IMR-90 (cell line): Measurements from ENCODE around the gene UPF1. TPM values are rescaled to one million over a fixed set of nuclear protein-coding genes. Genes with fewer than 3 reads are reported as not detected.

Experiments used
- ATAC-seq: fragments of 200-7000 bp; cut with Tn5 transposase; 2 replicates; pipeline ENCODE4 v1.9.1; 2020; ENCODE audit warnings: low read depth, mild to moderate bottlenecking, moderate library complexity
- BruUV-seq: library from RNA; stranded (reverse); fragments of 400-500 nt; replicated peaks from 2 replicates; lab custom pipeline; 2021; lab: Mats Ljungman, UMichigan
- CTCF ChIA-PET: fragments of 300-600 bp; formaldehyde crosslinking; extraction: SDS; loops from one replicate; lab custom pipeline; 2021; ENCODE audit warnings: antibody characterized with exemption; lab: Yijun Ruan, JAX
- POLR2A ChIA-PET: fragments of 300-600 bp; sonication (Branson Sonifier 250); formaldehyde crosslinking; loops from one replicate; lab custom pipeline; 2022; ENCODE audit warnings: antibody characterized with exemption; ENCODE audit not compliant: unreplicated experiment; lab: Charles Lee
- DNase-seq: peaks from one replicate; pipeline ENCODE4 v3.0.0; 2013
- H2AFZ ChIP-seq: replicated peaks from 2 replicates; pipeline ENCODE3; 2013; ENCODE audit warnings: low read length, mild to moderate bottlenecking; ENCODE audit not compliant: poor library complexity
- H2AK5ac ChIP-seq: 2 replicates; pipeline ENCODE4 v1.6.1; 2013; ENCODE audit warnings: low read depth, low read length, inconsistent platforms
- H2AK9ac ChIP-seq: replicated peaks from 2 replicates; pipeline ENCODE3; 2013; ENCODE audit warnings: mild to moderate bottlenecking, low read depth, low read length, moderate library complexity; ENCODE audit not compliant: poor library complexity
- H2BK120ac ChIP-seq: 2 replicates; pipeline ENCODE4 v1.6.1; 2013; ENCODE audit warnings: low read depth, low read length, inconsistent platforms
- H2BK15ac ChIP-seq: 3 replicates; pipeline ENCODE4 v1.6.1; 2013; ENCODE audit warnings: low read depth, low read length, inconsistent platforms
- H2BK20ac ChIP-seq: 2 replicates; pipeline ENCODE4 v1.6.1; 2013; ENCODE audit warnings: low read depth, mild to moderate bottlenecking, inconsistent platforms, low read length, moderate library complexity
- H2BK5ac ChIP-seq: 2 replicates; pipeline ENCODE4 v1.6.1; 2013; ENCODE audit warnings: mild to moderate bottlenecking, low read depth, low read length, inconsistent platforms; ENCODE audit not compliant: poor library complexity, severe bottlenecking
- H3K14ac ChIP-seq: replicated peaks from 2 replicates; pipeline ENCODE4 v1.6.1; 2013; ENCODE audit warnings: low read depth, low read length, inconsistent platforms
- H3K18ac ChIP-seq: 2 replicates; pipeline ENCODE4 v1.6.1; 2013; ENCODE audit warnings: low read depth, low read length, control low read depth
- H3K23ac ChIP-seq: 2 replicates; pipeline ENCODE4 v1.6.1; 2013; ENCODE audit warnings: low read depth, low read length, inconsistent platforms
- H3K27ac ChIP-seq: 2 replicates; pipeline ENCODE4 v1.5.1; 2013; ENCODE audit warnings: mild to moderate bottlenecking, control low read depth, low read length; ENCODE audit not compliant: insufficient read depth
- H3K27me3 ChIP-seq: 2 replicates; pipeline ENCODE4 v1.6.1; 2013; ENCODE audit warnings: low read length; ENCODE audit not compliant: control insufficient read depth, insufficient read depth
- H3K36me3 ChIP-seq: 2 replicates; pipeline ENCODE4 v1.6.1; 2013; ENCODE audit warnings: low read length, mixed read lengths; ENCODE audit not compliant: control insufficient read depth, insufficient read depth
- H3K4ac ChIP-seq: 2 replicates; pipeline ENCODE4 v1.6.1; 2013; ENCODE audit warnings: low read depth, low read length, inconsistent platforms
- H3K4me1 ChIP-seq: 2 replicates; pipeline ENCODE4 v1.6.1; 2013; ENCODE audit warnings: low read length, mixed read lengths; ENCODE audit not compliant: control insufficient read depth, insufficient read depth
- H3K4me2 ChIP-seq: 2 replicates; pipeline ENCODE4 v1.6.1; 2013; ENCODE audit warnings: low read depth, mild to moderate bottlenecking, control low read depth, low read length, moderate library complexity
- H3K4me3 ChIP-seq: 2 replicates; pipeline ENCODE4 v1.5.1; 2013; ENCODE audit warnings: low read depth, mild to moderate bottlenecking, control low read depth, low read length, moderate library complexity; ENCODE audit not compliant: insufficient read depth
- H3K56ac ChIP-seq: 2 replicates; pipeline ENCODE4 v1.6.1; 2013; ENCODE audit warnings: low read length, inconsistent platforms; ENCODE audit not compliant: insufficient read depth; ENCODE audit errors: extremely low read depth
- H3K79me1 ChIP-seq, 2 experiments: 2 replicates each; pipeline ENCODE4 v1.6.1; 2013; ENCODE audit warnings: low read length in 2 of 2, inconsistent platforms in 1 of 2, low read depth in 1 of 2
- H3K9ac ChIP-seq: 2 replicates; pipeline ENCODE4 v1.6.1; 2013; ENCODE audit warnings: low read depth, low read length, control low read depth
- H3K9me1 ChIP-seq: 2 replicates; pipeline ENCODE4 v1.6.1; 2013; ENCODE audit warnings: low read length, inconsistent platforms; ENCODE audit not compliant: insufficient read depth
- H3K9me3 ChIP-seq: 2 replicates; pipeline ENCODE4 v1.6.1; 2013; ENCODE audit warnings: low read length; ENCODE audit not compliant: control insufficient read depth, insufficient read depth
- H4K20me1 ChIP-seq: 2 replicates; pipeline ENCODE4 v1.6.1; 2013; ENCODE audit warnings: low read length, inconsistent platforms; ENCODE audit not compliant: insufficient read depth
- H4K5ac ChIP-seq: 2 replicates; pipeline ENCODE4 v1.6.1; 2013; ENCODE audit warnings: mild to moderate bottlenecking, low read depth, low read length, control low read depth
- H4K8ac ChIP-seq, 2 experiments: 2 replicates each; pipeline ENCODE4 v1.6.1; 2013; ENCODE audit warnings: low read depth in 2 of 2, low read length in 2 of 2, control low read depth in 1 of 2, inconsistent platforms in 1 of 2
- H4K91ac ChIP-seq: 2 replicates; pipeline ENCODE4 v1.6.1; 2013; ENCODE audit warnings: low read depth, low read length, inconsistent platforms; ENCODE audit not compliant: insufficient read depth
- BHLHE40 ChIP-seq: fragments of 150-350 bp; IDR thresholded peaks from 2 replicates; pipeline ENCODE4 v1.6.1; 2016; ENCODE audit warnings: mild to moderate bottlenecking, low read depth, low read length
- FOS ChIP-seq: fragments of 150-350 bp; IDR thresholded peaks from 2 replicates; pipeline ENCODE4 v1.6.1; 2016; ENCODE audit warnings: low read depth, low read length
- MAFK ChIP-seq: IDR thresholded peaks from 2 replicates; pipeline ENCODE4 v1.6.1; 2012; ENCODE audit warnings: low read depth, low read length, improper control_type of control experiment
- MAZ ChIP-seq: IDR thresholded peaks from 2 replicates; pipeline ENCODE4 v1.6.1; 2012; ENCODE audit warnings: low read depth, mild to moderate bottlenecking, low read length, improper control_type of control experiment, moderate library complexity, borderline replicate concordance
- MXI1 ChIP-seq: IDR thresholded peaks from 2 replicates; pipeline ENCODE4 v1.6.1; 2012; ENCODE audit warnings: low read depth, mild to moderate bottlenecking, low read length, moderate library complexity, borderline replicate concordance
- NFE2L2 ChIP-seq: fragments of 150-350 bp; IDR thresholded peaks from 2 replicates; pipeline ENCODE4 v1.6.1; 2016; ENCODE audit warnings: low read depth, mild to moderate bottlenecking, low read length
- RCOR1 ChIP-seq: IDR thresholded peaks from 2 replicates; pipeline ENCODE4 v1.6.1; 2012; ENCODE audit warnings: mild to moderate bottlenecking, low read length, improper control_type of control experiment; ENCODE audit not compliant: insufficient replicate concordance
- SMC3 ChIP-seq: fragments of 150-350 bp; IDR thresholded peaks from 2 replicates; pipeline ENCODE4 v1.6.1; 2016; ENCODE audit warnings: low read depth, mild to moderate bottlenecking, antibody characterized with exemption, low read length, moderate library complexity
- WGBS, 2 experiments: methylation state at CpG; one replicate each; pipeline versions ENCODE4 v1.1.5 to v1.1.7; 2013; ENCODE audit warnings: missing lambda C conversion rate in 2 of 2; ENCODE audit not compliant: insufficient read length in 1 of 2; ENCODE audit errors: extremely low coverage in 2 of 2; 5-methylcytosine and 5-hydroxymethylcytosine counted together
- dilution Hi-C: fragments of 300-500 bp; cut with HindIII; formaldehyde crosslinking; loops from one replicate; pipeline ENCODE4 v1.14.3; 2018; ENCODE audit warnings: low sequenced_read_pairs; ENCODE audit not compliant: unreplicated experiment
- in situ Hi-C: fragments of 300-500 bp; cut with MboI; formaldehyde crosslinking; loops from 3 replicates; pipeline ENCODE4 v1.14.3; 2019; ENCODE audit warnings: low sequenced_read_pairs, inconsistent platforms, mixed read lengths
- intact Hi-C: fragments of 100-400 bp; cut with micrococcal nuclease; formaldehyde crosslinking; loops from 2 replicates; pipeline ENCODE4 v1.10.0; 2022
- polyA plus RNA-seq, 3 experiments: library from polyadenylated mRNA; depleted of rRNA; stranded (reverse); fragments of >200 nt; gene quantifications; 2 replicates each; pipeline ENCODE4 v1.2.3, GENCODE V29; 2012; ENCODE audit warnings: low replicate concordance in 1 of 3
- total RNA-seq: library from RNA; depleted of rRNA; stranded (reverse); fragments of >200 nt; gene quantifications from 2 replicates; pipeline ENCODE4 v1.2.3, GENCODE V29; 2012
- TF ChIP-seq, protein P1 (sequence below): fragments of 150-350 bp; IDR thresholded peaks from 2 replicates; pipeline ENCODE4 v1.6.1; 2017; ENCODE audit warnings: mild to moderate bottlenecking, antibody characterized with exemption, low read length, low read depth
- TF ChIP-seq, protein P2 (sequence below): fragments of 150-350 bp; IDR thresholded peaks from 2 replicates; pipeline ENCODE4 v1.6.1; 2016; ENCODE audit warnings: low read depth, mild to moderate bottlenecking, low read length, moderate library complexity, borderline replicate concordance
- TF ChIP-seq, protein P3 (sequence below): conservative IDR thresholded peaks from 2 replicates; pipeline ENCODE4 v1.5.1; 2012; ENCODE audit warnings: mild to moderate bottlenecking, low read depth, low read length, improper control_type of control experiment

The UPF1 gene
- total and polyA plus RNA-seq, 2 of the 4 experiments (the other 2 are of a cell fraction), result 31.2 to 50.3 TPM

DNA sequence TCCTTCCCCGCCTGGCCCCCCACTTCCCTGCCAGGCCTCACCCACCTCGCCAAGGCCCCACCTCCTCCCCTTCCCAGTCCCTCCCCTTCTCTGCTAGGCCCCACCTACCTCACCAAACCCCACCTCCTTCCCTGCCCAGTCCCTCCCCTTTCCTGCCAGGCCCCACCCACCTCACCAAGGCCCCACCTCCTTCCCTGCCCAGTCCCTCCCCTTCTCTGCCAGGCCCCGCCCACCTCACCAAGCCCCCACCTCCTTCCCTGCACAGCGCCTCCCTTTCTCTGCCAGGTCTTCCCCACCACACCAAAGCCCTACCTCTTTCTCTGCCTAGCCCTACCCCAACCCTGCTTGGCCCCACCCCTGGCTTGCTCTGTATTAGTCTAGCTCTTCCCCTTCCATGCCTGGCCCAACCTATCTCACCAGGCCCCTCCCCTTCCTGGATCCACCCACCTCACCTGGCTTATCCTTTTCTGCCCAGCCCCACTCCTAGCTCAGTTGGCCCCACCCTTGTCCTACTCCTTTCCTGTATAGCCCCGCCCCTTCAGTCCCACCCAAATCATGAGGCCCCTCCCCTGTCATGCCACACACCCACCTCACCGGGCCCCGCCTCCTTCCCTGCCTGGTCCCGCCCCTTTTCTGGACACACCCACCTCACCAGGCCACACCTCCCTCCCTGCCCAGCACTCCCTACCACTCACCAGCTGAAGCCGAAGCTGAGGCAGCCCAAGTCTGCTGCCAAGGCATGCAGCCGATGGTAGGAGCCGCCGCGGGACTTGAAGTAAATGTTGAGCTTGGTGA, 48.0 kb downstream of the UPF1 start:
- Histone ChIP-seq H3K36me3 (peaks cover 3% of the 10 kb centered on the region; the same call in 1 of the 2 replicates), H3K4me2 (no peak overlapping the region), H3K9ac (no peak overlapping the region), H4K91ac (no peak overlapping the region), H3K4ac (no peak overlapping the region), H2AK5ac (no peak overlapping the region), H2AFZ (no peak overlapping the region), H2BK15ac (no peak overlapping the region), H2BK20ac (no peak overlapping the region), H2AK9ac (no peak overlapping the region), H3K14ac (no peak overlapping the region), H3K9me1 (no peaks in the 10 kb centered on the region; the same call in 1 of the 2 replicates), H3K79me1 (no peaks in the 10 kb centered on the region), H2BK120ac (no peak overlapping the region), H2BK5ac (no peak overlapping the region), H4K5ac (no peak overlapping the region), H4K20me1 (no peaks in the 10 kb centered on the region), H3K27ac (no peak overlapping the region), H3K23ac (no peak overlapping the region), H3K56ac (no peak overlapping the region), H3K4me1 (no peaks in the 10 kb centered on the region), H3K27me3 (no peaks in the 10 kb centered on the region), H4K8ac (no peak overlapping the region), H3K9me3 (peaks cover 6% of the 10 kb centered on the region; the same call in 1 of the 2 replicates), H3K4me3 (no peak overlapping the region), H3K18ac (no peak overlapping the region)
- TF ChIP-seq SMC3, result no peak
- TF ChIP-seq, protein P1, sequence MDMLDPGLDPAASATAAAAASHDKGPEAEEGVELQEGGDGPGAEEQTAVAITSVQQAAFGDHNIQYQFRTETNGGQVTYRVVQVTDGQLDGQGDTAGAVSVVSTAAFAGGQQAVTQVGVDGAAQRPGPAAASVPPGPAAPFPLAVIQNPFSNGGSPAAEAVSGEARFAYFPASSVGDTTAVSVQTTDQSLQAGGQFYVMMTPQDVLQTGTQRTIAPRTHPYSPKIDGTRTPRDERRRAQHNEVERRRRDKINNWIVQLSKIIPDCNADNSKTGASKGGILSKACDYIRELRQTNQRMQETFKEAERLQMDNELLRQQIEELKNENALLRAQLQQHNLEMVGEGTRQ, result no peak
- TF ChIP-seq FOS, result no peak
- TF ChIP-seq, protein P2, sequence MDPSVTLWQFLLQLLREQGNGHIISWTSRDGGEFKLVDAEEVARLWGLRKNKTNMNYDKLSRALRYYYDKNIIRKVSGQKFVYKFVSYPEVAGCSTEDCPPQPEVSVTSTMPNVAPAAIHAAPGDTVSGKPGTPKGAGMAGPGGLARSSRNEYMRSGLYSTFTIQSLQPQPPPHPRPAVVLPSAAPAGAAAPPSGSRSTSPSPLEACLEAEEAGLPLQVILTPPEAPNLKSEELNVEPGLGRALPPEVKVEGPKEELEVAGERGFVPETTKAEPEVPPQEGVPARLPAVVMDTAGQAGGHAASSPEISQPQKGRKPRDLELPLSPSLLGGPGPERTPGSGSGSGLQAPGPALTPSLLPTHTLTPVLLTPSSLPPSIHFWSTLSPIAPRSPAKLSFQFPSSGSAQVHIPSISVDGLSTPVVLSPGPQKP, result no peak
- TF ChIP-seq MXI1, result no peak
- TF ChIP-seq NFE2L2, result no peak
- TF ChIP-seq MAFK, result no peak
- TF ChIP-seq RCOR1, result no peak
- no peak for TF ChIP-seq MAZ
- TF ChIP-seq BHLHE40, result no peak
- TF ChIP-seq, protein P3, sequence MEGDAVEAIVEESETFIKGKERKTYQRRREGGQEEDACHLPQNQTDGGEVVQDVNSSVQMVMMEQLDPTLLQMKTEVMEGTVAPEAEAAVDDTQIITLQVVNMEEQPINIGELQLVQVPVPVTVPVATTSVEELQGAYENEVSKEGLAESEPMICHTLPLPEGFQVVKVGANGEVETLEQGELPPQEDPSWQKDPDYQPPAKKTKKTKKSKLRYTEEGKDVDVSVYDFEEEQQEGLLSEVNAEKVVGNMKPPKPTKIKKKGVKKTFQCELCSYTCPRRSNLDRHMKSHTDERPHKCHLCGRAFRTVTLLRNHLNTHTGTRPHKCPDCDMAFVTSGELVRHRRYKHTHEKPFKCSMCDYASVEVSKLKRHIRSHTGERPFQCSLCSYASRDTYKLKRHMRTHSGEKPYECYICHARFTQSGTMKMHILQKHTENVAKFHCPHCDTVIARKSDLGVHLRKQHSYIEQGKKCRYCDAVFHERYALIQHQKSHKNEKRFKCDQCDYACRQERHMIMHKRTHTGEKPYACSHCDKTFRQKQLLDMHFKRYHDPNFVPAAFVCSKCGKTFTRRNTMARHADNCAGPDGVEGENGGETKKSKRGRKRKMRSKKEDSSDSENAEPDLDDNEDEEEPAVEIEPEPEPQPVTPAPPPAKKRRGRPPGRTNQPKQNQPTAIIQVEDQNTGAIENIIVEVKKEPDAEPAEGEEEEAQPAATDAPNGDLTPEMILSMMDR, result no peak
- intact Hi-C loops, result no loop called here
- POLR2A ChIA-PET, result no interaction called here
- DNase-seq (no peak), ATAC-seq (peak; percentile 63)
- in situ Hi-C loops, result no loop called here
- CTCF ChIA-PET, result no interaction called here
- dilution Hi-C loops, result no loop called here
- BruUV-seq, result no TSS peak
- 95% methylated on average over 7 of the region's 13 CpGs; no CpG with 5 or more reads in 1 of the 2 experiments for WGBS, 2 experiments
